ENCODE data around the gene RHOH.

The RHOH gene

DNA sequence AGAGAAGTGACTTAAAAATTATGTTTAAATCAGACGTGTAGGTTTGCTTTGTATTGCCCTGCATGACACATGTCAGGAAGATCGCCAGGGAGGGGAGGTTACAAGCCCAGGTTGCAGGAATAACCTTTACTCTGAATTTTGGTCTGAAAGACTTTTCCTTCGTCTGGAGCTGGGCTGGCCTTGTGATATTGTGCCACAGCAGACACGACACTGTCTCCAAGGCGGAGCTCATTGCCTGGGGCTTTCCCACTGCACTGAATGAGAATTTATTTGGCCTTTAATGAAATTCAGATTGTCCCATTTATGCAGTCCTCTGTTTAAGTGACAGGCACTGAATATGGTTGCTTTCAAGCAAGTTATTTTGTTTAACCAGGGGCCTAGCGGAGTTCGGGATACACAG is 45.1 kb downstream of the RHOH start:
- no peak overlapping the region for H3K4me3 ChIP-seq (replicated peaks; ENCODE audit: low read depth, low read length)
- no peak for DNase-seq (ENCODE audit: low read depth)
- TF ChIP-seq, protein P1, sequence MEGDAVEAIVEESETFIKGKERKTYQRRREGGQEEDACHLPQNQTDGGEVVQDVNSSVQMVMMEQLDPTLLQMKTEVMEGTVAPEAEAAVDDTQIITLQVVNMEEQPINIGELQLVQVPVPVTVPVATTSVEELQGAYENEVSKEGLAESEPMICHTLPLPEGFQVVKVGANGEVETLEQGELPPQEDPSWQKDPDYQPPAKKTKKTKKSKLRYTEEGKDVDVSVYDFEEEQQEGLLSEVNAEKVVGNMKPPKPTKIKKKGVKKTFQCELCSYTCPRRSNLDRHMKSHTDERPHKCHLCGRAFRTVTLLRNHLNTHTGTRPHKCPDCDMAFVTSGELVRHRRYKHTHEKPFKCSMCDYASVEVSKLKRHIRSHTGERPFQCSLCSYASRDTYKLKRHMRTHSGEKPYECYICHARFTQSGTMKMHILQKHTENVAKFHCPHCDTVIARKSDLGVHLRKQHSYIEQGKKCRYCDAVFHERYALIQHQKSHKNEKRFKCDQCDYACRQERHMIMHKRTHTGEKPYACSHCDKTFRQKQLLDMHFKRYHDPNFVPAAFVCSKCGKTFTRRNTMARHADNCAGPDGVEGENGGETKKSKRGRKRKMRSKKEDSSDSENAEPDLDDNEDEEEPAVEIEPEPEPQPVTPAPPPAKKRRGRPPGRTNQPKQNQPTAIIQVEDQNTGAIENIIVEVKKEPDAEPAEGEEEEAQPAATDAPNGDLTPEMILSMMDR (IDR thresholded peaks at IDR 0.05; ENCODE audit: low read length, missing control alignments): no peak

DNA sequence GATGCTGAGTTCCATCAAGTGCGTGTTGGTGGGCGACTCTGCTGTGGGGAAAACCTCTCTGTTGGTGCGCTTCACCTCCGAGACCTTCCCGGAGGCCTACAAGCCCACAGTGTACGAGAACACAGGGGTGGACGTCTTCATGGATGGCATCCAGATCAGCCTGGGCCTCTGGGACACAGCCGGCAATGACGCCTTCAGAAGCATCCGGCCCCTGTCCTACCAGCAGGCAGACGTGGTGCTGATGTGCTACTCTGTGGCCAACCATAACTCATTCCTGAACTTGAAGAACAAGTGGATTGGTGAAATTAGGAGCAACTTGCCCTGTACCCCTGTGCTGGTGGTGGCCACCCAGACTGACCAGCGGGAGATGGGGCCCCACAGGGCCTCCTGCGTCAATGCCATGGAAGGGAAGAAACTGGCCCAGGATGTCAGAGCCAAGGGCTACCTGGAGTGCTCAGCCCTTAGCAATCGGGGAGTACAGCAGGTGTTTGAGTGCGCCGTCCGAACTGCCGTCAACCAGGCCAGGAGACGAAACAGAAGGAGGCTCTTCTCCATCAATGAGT is 46.6 kb downstream of the RHOH start:
- H3K4me3 ChIP-seq (replicated peaks; ENCODE audit: low read depth, low read length): no peak overlapping the region
- TF ChIP-seq, protein P1 (IDR thresholded peaks at IDR 0.05; ENCODE audit: low read length, missing control alignments): no peak
- DNase-seq (ENCODE audit: low read depth): no peak

DNA sequence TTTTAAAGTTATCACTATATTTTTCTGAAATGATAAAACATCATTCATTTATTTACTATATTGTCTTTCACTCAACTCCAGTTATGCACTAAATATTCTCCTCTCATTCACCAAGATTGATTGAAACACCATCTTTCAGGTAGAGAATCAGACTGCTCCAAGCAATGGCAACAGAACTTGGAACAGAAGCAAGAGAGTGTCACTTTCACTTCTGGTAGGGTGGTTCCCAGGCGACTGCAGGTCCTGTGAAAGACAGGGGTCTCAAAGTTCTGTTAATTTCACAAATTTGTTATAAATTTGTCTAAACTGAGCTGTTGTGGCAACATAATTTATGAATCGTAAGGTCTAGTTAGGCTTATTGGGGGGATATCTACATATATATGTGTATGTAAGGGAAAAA is 47.8 kb downstream of the RHOH start:
- H3K4me3 ChIP-seq (replicated peaks; ENCODE audit: low read depth, low read length): no peak overlapping the region
- TF ChIP-seq, protein P1 (IDR thresholded peaks at IDR 0.05; ENCODE audit: low read length, missing control alignments): no peak
- no peak for DNase-seq (ENCODE audit: low read depth)

DNA sequence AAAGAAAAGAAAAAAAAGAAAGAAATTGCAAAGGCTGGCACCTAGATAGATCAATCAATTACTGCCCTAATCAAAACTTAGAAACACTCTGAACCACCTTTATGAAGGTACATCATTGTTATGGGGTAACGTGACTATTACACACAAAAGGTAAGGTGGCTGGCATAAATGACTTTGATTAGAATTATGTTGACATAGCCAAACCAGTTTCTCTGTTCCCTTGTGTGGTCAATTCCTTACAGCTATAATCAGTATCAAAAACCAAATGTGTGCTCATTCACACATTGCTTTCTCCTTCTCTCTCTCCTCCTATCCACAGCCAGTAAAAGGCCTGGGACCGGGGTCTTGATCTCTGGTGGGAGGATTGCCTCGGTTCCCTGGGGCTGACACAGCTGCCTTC is 48.7 kb downstream of the RHOH start:
- DNase-seq (ENCODE audit: low read depth): no peak
- TF ChIP-seq, protein P1 (IDR thresholded peaks at IDR 0.05; ENCODE audit: low read length, missing control alignments): no peak
- H3K4me3 ChIP-seq (replicated peaks; ENCODE audit: low read depth, low read length): no peak overlapping the region

DNA sequence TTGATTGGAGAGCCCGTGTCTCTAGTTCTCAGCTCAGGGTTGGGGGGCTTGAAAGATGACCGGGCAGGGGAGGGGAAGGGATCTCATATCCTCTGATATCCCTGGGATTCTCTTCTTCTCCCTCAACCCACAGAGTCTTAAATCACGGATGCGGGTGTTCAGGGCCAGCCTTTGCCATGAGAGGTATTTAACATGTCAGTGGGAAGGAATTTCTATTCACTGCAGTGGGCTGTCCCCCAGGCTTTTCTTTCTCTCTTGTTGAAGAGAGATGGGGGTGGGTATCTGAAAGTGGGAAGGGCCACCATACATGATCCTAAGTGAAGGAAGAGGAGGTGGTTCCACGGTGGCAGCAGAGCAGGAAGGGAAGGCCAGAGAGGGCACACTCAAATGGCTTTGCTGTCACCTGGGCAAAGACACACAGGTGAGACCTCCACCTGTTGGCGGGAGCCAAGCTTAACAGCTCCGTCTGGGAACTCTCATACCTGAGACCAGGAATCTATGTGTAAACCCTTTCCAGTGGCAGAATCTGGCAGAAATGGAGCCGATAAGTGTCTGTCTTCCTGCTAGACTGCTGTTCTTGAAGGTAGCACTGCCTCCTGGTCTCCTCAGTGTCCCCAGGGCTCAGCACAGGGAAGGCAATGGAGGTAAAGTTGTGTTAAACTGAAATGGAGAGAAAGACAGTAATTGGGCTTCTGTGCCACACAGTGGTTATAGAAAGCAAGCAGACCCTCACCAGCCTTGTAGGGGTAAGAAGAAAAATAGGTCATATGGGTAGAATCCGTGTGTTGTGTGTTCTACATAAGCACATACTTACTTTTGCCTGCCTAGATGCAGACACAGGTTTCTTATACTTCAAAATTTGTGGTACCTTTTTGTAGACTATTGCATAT is 49.4 kb downstream of the RHOH start:
- TF ChIP-seq, protein P1 (IDR thresholded peaks at IDR 0.05; ENCODE audit: low read length, missing control alignments): no peak
- no peak for DNase-seq (ENCODE audit: low read depth)
- no peak overlapping the region for H3K4me3 ChIP-seq (replicated peaks; ENCODE audit: low read depth, low read length)

DNA sequence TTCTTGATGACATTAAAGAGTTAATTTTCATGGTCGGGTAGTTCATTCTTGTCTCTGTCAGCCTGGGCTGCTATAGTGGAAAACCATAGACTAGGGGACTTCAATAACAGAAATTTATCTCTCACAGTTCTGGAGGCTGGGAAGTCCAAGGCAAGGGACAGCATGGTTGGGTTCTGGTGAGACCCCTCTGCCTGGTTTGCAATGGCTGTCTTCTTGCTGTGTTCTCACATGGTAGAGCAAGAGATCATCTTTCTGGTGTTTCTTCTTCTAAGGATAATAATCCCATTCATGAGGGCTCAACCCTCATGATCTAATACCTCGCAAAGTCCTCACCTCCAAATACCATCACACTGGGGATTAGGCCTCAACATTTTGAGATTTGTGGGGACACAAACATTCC is 50.1 kb downstream of the RHOH start:
- H3K4me3 ChIP-seq (replicated peaks; ENCODE audit: low read depth, low read length): no peak overlapping the region
- no peak for DNase-seq (ENCODE audit: low read depth)
- TF ChIP-seq, protein P1 (IDR thresholded peaks at IDR 0.05; ENCODE audit: low read length, missing control alignments): no peak
